ENCODE data around the gene JPH2. TPM values are rescaled to one million over a fixed set of nuclear protein-coding genes. Genes with fewer than 3 reads are reported as not detected.
A peak's percentile ranks its signal among the peaks of the same experiment; 100 is the strongest.

JPH2 gene
- total RNA-seq, 1 experiment from 2014 or later = 0.81 TPM

DNA sequence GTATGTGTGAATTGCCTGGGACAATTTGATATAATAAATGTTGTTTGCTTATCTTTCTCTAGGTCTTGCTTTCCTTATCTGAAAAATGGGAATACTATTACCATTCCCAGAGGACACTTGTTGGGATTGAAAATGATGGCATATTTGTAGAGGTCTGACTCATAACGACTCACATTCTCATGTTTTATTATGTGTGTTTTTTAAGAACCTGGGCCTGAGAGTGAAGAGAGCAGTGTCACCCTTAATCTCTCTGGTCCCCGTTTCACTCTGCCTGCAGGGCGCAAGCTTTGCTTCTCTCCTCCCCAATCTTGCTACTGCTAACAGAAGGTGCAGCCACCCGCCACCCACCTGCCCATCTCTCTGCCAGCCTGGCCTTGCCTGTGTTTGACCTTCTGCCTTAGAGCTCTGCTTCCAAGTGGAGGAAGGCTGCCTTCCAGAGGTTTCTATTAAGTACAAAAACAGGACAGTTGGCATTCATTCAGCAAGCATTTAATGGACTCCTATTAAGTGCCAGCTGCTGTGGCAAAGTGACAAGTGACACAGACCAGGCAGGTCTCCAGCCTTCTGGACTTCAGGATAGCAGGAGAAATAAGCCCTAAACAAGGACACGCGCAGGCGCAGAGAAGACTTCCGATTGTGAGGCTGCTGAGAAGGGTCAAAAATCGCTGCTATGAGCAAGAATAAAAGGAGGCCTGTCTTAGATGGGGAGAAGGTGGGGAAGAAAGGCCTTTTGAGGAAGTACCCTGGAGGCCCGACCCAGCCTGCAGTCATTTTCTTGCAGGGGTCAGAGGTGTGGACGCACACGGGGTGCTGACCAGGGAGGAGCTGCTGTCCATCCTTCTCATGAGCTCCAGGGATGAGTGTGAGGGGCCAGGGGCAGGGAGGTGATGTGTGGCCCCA lies 112.5 kb downstream of the JPH2 start (continued):
- TF ChIP-seq FOXP1 (CRISPR knock-in tag; IDR thresholded peaks at IDR 0.05; ENCODE audit: borderline replicate concordance) (no peak), TEAD1 (CRISPR knock-in tag; IDR thresholded peaks at IDR 0.05) (no peak), ZNF219 (CRISPR knock-in tag; IDR thresholded peaks at IDR 0.05; ENCODE audit: borderline replicate concordance) (no peak), ATF2 (CRISPR knock-in tag; IDR thresholded peaks at IDR 0.05; ENCODE audit: borderline replicate concordance, low read depth) (no peak), GTF2I (CRISPR knock-in tag; conservative IDR thresholded peaks at IDR 0.05) (no peak)
- TF ChIP-seq, protein P1, sequence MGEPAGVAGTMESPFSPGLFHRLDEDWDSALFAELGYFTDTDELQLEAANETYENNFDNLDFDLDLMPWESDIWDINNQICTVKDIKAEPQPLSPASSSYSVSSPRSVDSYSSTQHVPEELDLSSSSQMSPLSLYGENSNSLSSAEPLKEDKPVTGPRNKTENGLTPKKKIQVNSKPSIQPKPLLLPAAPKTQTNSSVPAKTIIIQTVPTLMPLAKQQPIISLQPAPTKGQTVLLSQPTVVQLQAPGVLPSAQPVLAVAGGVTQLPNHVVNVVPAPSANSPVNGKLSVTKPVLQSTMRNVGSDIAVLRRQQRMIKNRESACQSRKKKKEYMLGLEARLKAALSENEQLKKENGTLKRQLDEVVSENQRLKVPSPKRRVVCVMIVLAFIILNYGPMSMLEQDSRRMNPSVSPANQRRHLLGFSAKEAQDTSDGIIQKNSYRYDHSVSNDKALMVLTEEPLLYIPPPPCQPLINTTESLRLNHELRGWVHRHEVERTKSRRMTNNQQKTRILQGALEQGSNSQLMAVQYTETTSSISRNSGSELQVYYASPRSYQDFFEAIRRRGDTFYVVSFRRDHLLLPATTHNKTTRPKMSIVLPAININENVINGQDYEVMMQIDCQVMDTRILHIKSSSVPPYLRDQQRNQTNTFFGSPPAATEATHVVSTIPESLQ (CRISPR knock-in tag; IDR thresholded peaks at IDR 0.05) = no peak
- TF ChIP-seq, protein P2, sequence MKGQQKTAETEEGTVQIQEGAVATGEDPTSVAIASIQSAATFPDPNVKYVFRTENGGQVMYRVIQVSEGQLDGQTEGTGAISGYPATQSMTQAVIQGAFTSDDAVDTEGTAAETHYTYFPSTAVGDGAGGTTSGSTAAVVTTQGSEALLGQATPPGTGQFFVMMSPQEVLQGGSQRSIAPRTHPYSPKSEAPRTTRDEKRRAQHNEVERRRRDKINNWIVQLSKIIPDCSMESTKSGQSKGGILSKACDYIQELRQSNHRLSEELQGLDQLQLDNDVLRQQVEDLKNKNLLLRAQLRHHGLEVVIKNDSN (CRISPR knock-in tag; IDR thresholded peaks at IDR 0.05) = no peak

DNA sequence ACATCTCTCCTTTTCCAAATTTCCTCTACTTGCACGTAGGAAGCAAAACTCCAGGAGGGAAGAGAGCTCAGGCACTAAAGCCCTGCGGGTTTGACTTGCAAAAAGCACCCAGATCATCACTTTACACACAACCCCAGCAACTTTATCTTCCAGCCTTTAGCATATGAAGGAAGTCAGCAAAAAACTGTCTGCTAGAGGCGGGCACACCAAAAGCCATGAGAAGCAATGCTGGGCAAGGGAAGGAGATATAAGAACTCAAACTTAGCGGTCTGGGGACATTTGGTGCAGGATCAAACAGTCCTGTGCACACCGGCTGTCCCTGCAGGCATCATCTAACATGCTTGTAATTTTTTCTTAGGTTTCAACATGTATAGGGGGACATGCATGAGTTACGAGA lies 113.3 kb downstream of the JPH2 start:
- ChIA-PET CTCF (no interaction called here), POLR2A (no interaction called here)
- ATAC-seq (no peak), DNase-seq (ENCODE audit: low spot score) (no peak)
- TF ChIP-seq ATF3 (CRISPR knock-in tag; conservative IDR thresholded peaks at IDR 0.05) (no peak), ZNF423 (CRISPR knock-in tag; IDR thresholded peaks at IDR 0.05) (no peak), ZNF317 (CRISPR knock-in tag; IDR thresholded peaks at IDR 0.05; ENCODE audit: borderline replicate concordance, low read depth) (no peak), SMAD4 (CRISPR knock-in tag; IDR thresholded peaks at IDR 0.05) (no peak), ZNF671 (CRISPR knock-in tag; IDR thresholded peaks at IDR 0.05) (no peak)
- TF ChIP-seq, protein P3, sequence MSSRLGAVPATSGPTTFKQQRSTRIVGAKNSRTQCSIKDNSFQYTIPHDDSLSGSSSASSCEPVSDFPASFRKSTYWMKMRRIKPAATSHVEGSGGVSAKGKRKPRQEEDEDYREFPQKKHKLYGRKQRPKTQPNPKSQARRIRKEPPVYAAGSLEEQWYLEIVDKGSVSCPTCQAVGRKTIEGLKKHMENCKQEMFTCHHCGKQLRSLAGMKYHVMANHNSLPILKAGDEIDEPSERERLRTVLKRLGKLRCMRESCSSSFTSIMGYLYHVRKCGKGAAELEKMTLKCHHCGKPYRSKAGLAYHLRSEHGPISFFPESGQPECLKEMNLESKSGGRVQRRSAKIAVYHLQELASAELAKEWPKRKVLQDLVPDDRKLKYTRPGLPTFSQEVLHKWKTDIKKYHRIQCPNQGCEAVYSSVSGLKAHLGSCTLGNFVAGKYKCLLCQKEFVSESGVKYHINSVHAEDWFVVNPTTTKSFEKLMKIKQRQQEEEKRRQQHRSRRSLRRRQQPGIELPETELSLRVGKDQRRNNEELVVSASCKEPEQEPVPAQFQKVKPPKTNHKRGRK (CRISPR knock-in tag; IDR thresholded peaks at IDR 0.05; ENCODE audit: borderline replicate concordance) = no peak
- TF ChIP-seq, protein P4, sequence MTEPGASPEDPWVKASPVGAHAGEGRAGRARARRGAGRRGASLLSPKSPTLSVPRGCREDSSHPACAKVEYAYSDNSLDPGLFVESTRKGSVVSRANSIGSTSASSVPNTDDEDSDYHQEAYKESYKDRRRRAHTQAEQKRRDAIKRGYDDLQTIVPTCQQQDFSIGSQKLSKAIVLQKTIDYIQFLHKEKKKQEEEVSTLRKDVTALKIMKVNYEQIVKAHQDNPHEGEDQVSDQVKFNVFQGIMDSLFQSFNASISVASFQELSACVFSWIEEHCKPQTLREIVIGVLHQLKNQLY (CRISPR knock-in tag; IDR thresholded peaks at IDR 0.05) = no peak
- no peak overlapping the region for H3K4me3 Mint-ChIP-seq
- H3K4me1 Mint-ChIP-seq = peaks cover 11% of the 10 kb centered on the region
- no peaks in the 10 kb centered on the region; the same call in 1 of the 2 replicates for H3K27me3 Mint-ChIP-seq (ENCODE audit: low read depth)
- H3K36me3 Mint-ChIP-seq = no peaks in the 10 kb centered on the region
- H3K9me3 Mint-ChIP-seq = no peaks in the 10 kb centered on the region
- peak overlapping the region; percentile 20; the same call in 1 of the 2 replicates for H3K27ac Mint-ChIP-seq

DNA sequence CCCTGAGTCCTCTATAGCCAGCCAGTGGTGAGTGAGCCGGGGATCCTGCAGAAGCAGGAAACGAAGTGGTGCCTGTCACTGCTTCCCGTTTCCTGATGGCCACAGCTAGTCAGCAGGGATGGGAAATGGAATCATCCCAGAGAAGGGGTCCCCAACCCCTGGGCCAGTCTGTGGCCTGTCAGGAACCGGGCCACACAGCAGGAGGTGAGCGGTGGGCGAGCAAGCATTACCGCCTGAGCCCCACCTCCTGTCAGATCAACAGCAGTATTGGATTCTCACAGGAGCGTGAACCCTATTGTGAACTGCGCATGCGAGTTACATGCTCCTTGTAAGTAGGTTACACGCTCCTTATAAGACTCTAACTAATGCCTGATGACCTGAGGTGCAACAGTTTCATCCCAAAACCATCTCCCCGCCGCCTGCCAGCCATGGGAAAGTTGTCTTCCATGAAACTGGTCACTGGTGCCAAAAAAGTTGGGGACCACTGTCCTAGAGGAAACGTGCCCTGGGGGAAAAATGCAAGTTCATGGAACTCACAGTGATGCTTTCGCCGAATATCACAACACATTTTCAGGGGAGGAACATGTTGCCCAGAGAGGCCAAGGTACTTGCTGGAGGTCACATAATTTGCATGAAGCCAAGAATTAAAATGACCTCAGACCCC lies 113.8 kb downstream of the JPH2 start:
- DNase-seq (ENCODE audit: low spot score) (no peak), ATAC-seq (no peak)
- Mint-ChIP-seq H3K36me3 (no peaks in the 10 kb centered on the region), H3K27me3 (ENCODE audit: low read depth) (no peaks in the 10 kb centered on the region; the same call in 1 of the 2 replicates), H3K4me3 (no peak overlapping the region), H3K4me1 (peaks cover 16% of the 10 kb centered on the region), H3K27ac (peak overlapping the region; percentile 20; the same call in 1 of the 2 replicates), H3K9me3 (no peaks in the 10 kb centered on the region)
- POLR2A ChIA-PET = no interaction called here
- CTCF ChIA-PET = no interaction called here
- TF ChIP-seq ZNF219 (CRISPR knock-in tag; IDR thresholded peaks at IDR 0.05; ENCODE audit: borderline replicate concordance) (no peak), MYBL2 (CRISPR knock-in tag; IDR thresholded peaks at IDR 0.05) (no peak), JAZF1 (CRISPR knock-in tag; IDR thresholded peaks at IDR 0.05) (no peak), ESRRA (CRISPR knock-in tag; IDR thresholded peaks at IDR 0.05; ENCODE audit: borderline replicate concordance) (no peak), NFATC4 (CRISPR knock-in tag; IDR thresholded peaks at IDR 0.05) (no peak), ZNF423 (CRISPR knock-in tag; IDR thresholded peaks at IDR 0.05) (no peak), FOXK1 (CRISPR knock-in tag; IDR thresholded peaks at IDR 0.05) (no peak)
- TF ChIP-seq, protein P5, sequence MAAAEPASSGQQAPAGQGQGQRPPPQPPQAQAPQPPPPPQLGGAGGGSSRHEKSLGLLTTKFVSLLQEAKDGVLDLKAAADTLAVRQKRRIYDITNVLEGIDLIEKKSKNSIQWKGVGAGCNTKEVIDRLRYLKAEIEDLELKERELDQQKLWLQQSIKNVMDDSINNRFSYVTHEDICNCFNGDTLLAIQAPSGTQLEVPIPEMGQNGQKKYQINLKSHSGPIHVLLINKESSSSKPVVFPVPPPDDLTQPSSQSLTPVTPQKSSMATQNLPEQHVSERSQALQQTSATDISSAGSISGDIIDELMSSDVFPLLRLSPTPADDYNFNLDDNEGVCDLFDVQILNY (CRISPR knock-in tag; IDR thresholded peaks at IDR 0.05) = no peak

Measured in WTC11 (cell line).